ENCODE data around the gene FUT2. TPM values are rescaled to one million over a fixed set of nuclear protein-coding genes. Genes with fewer than 3 reads are reported as not detected.

Gene FUT2
- polyA plus RNA-seq, 1 donor (not counting 4 experiments of a cell fraction or from before 2014, with no cell fraction given) = 2.3 TPM

- dilution Hi-C loops (cut with MboI; ENCODE audit: extremely low pct_ligation_motif_present, low sequenced_read_pairs) = no loop called here
- FAIRE-seq (no peak), DNase-seq (ENCODE audit: low read depth, low spot score) (no peak)
- peaks cover 4% of the 10 kb centered on the region for H3K79me2 ChIP-seq (ENCODE audit: control insufficient read depth, insufficient read depth, low read length)
- peak overlapping the region; percentile 89 for H3K4me2 ChIP-seq (ENCODE audit: control insufficient read depth, extremely low read depth, insufficient read depth, low read depth, low read length)
- H4K20me1 ChIP-seq (ENCODE audit: control insufficient read depth, extremely low read depth, insufficient read depth, low read length) = no peaks in the 10 kb centered on the region
- peak overlapping the region; percentile 49 for H3K27ac ChIP-seq (ENCODE audit: control insufficient read depth, insufficient read depth, low read length)
- peak overlapping the region; percentile 73 for H3K9ac ChIP-seq (ENCODE audit: control insufficient read depth, extremely low read depth, insufficient read depth, low read length)
- TF ChIP-seq CTCF (optimal IDR thresholded peaks at IDR 0.05 in 1 of 3, IDR thresholded peaks at IDR 0.05 in 1 of 3, conservative IDR thresholded peaks at IDR 0.05 in 1 of 3; ENCODE audit: extremely low read depth in 1 of 3, insufficient read depth in 2 of 3, low read length in 3 of 3) (peak in 2 of 3 experiments; percentile 29 to 32), EZH2 (IDR thresholded peaks at IDR 0.05; ENCODE audit: low read length) (no peak)
- no peaks in the 10 kb centered on the region for H3K36me3 ChIP-seq (ENCODE audit: control insufficient read depth in 2 of 2, extremely low read depth in 1 of 2, insufficient read depth in 2 of 2, low read length in 2 of 2)
- H3K4me1 ChIP-seq (ENCODE audit: control insufficient read depth, extremely low read depth, insufficient read depth, low read length) = peaks cover 30% of the 10 kb centered on the region
- H3K9me1 ChIP-seq (ENCODE audit: control insufficient read depth, extremely low read depth, insufficient read depth, low read length) = no peaks in the 10 kb centered on the region
- H3K27me3 ChIP-seq (ENCODE audit: control insufficient read depth, extremely low read depth, insufficient read depth, low read length) = no peaks in the 10 kb centered on the region
- no peaks in the 10 kb centered on the region for H3K9me3 ChIP-seq (ENCODE audit: control insufficient read depth, low read depth, low read length)
- peak overlapping the region; percentile 71 to 94 (median 81) for H3K4me3 ChIP-seq (ENCODE audit: control insufficient read depth in 2 of 3, extremely low read depth in 1 of 3, insufficient read depth in 2 of 3, low read depth in 1 of 3, low read length in 3 of 3)
- peak overlapping the region; percentile 96 for H2AFZ ChIP-seq (ENCODE audit: control insufficient read depth, low read length)
Measured at GRCh38 chr19:48713041-48713863, 17.5 kb downstream of the FUT2 start.

DNA sequence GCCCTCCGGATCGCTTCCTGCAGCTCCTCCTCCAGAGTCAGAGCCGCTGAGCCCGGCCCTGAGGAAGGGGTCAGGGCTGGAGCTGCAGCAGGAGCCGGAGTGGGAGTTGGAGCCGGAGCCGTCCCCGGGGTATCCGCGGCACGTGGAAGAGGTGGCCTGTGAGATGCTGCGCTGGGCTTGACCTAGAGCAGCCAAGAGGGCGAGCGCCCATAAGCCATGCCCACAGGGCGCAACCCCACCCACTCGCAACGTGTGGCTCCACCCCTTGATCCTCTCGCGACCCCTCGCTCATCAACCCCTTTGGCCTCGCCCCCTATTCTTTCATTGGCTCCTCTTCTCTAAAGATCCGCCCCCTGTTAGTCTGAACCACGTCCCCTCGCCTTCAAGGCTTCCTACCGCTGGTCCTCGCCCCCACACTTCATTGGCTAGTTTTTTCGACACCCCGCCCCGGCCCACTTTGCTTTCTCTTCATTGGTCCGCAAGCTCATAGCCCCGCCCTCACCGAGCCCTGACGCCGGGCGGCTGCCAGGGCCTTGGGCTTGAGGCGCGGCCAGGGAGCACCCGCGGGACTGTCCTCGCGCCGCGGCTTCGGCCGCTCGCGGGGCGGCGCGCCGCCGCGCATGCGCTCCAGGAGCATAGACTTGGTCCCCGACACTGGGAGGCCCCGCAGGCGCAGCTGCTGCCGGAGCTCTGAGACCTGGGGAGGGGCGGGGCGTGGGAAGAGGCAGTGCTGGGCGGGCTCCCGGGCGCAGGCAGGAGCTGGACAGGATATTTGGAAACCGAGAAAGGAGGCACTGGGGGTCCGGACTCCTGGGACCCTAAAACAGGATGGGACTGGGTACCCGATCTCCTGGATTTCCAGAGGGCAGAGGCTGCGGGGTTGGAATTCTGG, 18.3 kb downstream of the FUT2 start:
- dilution Hi-C loops (cut with MboI; ENCODE audit: extremely low pct_ligation_motif_present, low sequenced_read_pairs) = no loop called here
- Histone ChIP-seq H3K79me2 (ENCODE audit: control insufficient read depth, insufficient read depth, low read length) (peaks cover 4% of the 10 kb centered on the region), H3K4me2 (ENCODE audit: control insufficient read depth, extremely low read depth, insufficient read depth, low read depth, low read length) (peak overlapping the region; percentile 96), H4K20me1 (ENCODE audit: control insufficient read depth, extremely low read depth, insufficient read depth, low read length) (no peaks in the 10 kb centered on the region), H3K27ac (ENCODE audit: control insufficient read depth, insufficient read depth, low read length) (peak overlapping the region; percentile 71), H3K9me3 (ENCODE audit: control insufficient read depth, low read depth, low read length) (no peaks in the 10 kb centered on the region), H3K4me1 (ENCODE audit: control insufficient read depth, extremely low read depth, insufficient read depth, low read length) (peaks cover 30% of the 10 kb centered on the region), H3K36me3 (ENCODE audit: control insufficient read depth in 2 of 2, extremely low read depth in 1 of 2, insufficient read depth in 2 of 2, low read length in 2 of 2) (no peaks in the 10 kb centered on the region), H3K4me3 (ENCODE audit: control insufficient read depth in 2 of 3, extremely low read depth in 1 of 3, insufficient read depth in 2 of 3, low read depth in 1 of 3, low read length in 3 of 3) (peak overlapping the region; percentile 71 to 94 (median 81)), H3K9me1 (ENCODE audit: control insufficient read depth, extremely low read depth, insufficient read depth, low read length) (no peaks in the 10 kb centered on the region), H3K27me3 (ENCODE audit: control insufficient read depth, extremely low read depth, insufficient read depth, low read length) (no peaks in the 10 kb centered on the region), H2AFZ (ENCODE audit: control insufficient read depth, low read length) (peak overlapping the region; percentile 96), H3K9ac (ENCODE audit: control insufficient read depth, extremely low read depth, insufficient read depth, low read length) (peak overlapping the region; percentile 80)
- DNase-seq (ENCODE audit: low read depth, low spot score) (peak; percentile 96), FAIRE-seq (peak; percentile 75)
- TF ChIP-seq EZH2 (IDR thresholded peaks at IDR 0.05; ENCODE audit: low read length) (no peak), CTCF (optimal IDR thresholded peaks at IDR 0.05 in 1 of 3, IDR thresholded peaks at IDR 0.05 in 1 of 3, conservative IDR thresholded peaks at IDR 0.05 in 1 of 3; ENCODE audit: extremely low read depth in 1 of 3, insufficient read depth in 2 of 3, low read length in 3 of 3) (peak in 1 of 3 experiments; percentile 10)

Data from keratinocyte (primary cell).